HepG2 (cell line): ENCODE results near the gene PIK3C2B. TPM values are rescaled to one million over a fixed set of nuclear protein-coding genes. Genes with fewer than 3 reads are reported as not detected.

Source experiments
- AHR ChIP-seq: IDR thresholded peaks from 2 replicates; pipeline ENCODE4 v1.6.1; 2018; ENCODE audit warnings: missing genetic modification reagents, missing compliant biosample characterization
- AKNA ChIP-seq: sonication (generic); formaldehyde crosslinking; IDR thresholded peaks from 2 replicates; pipeline ENCODE4 v1.4.0; 2020; ENCODE audit warnings: missing genetic modification reagents, borderline replicate concordance
- BRCA1 ChIP-seq: sonication (generic); formaldehyde crosslinking; IDR thresholded peaks from 2 replicates; pipeline ENCODE4 v1.4.0; 2020; ENCODE audit warnings: missing genetic modification reagents
- GATAD1 ChIP-seq: IDR thresholded peaks from 2 replicates; pipeline ENCODE4 v1.6.1; 2016; ENCODE audit warnings: missing genetic modification reagents, missing compliant biosample characterization
- GLMP ChIP-seq: sonication (generic); formaldehyde crosslinking; IDR thresholded peaks from 2 replicates; pipeline ENCODE4 v1.9.0; 2021; ENCODE audit warnings: missing genetic modification reagents, mild to moderate bottlenecking, borderline replicate concordance
- MXD3 ChIP-seq: IDR thresholded peaks from 2 replicates; pipeline ENCODE4 v1.6.1; 2016; ENCODE audit warnings: mild to moderate bottlenecking, missing biosample characterization, missing genetic modification reagents
- NCOA5 ChIP-seq: sonication (generic); formaldehyde crosslinking; IDR thresholded peaks from 2 replicates; pipeline ENCODE4 v1.4.0; 2020; ENCODE audit warnings: missing genetic modification reagents
- POLR2G ChIP-seq: fragments of 200-400 bp; formaldehyde crosslinking; IDR thresholded peaks from 2 replicates; pipeline ENCODE4 v1.6.1; 2018; ENCODE audit warnings: mild to moderate bottlenecking, low read depth, low read length, moderate library complexity
- REXO4 ChIP-seq: sonication (generic); formaldehyde crosslinking; IDR thresholded peaks from 2 replicates; pipeline ENCODE4 v1.8.0; 2022; ENCODE audit warnings: missing genetic modification reagents, mild to moderate bottlenecking, borderline replicate concordance
- SMARCE1 ChIP-seq: fragments of 450-650 bp; IDR thresholded peaks from 2 replicates; pipeline ENCODE4 v1.6.1; 2017; ENCODE audit warnings: borderline replicate concordance
- SOX5 ChIP-seq: IDR thresholded peaks from 2 replicates; pipeline ENCODE4 v1.6.1; 2016; ENCODE audit warnings: borderline replicate concordance
- SP4 ChIP-seq: sonication (generic); formaldehyde crosslinking; IDR thresholded peaks from 2 replicates; pipeline ENCODE4 v1.8.1; 2023; ENCODE audit warnings: mild to moderate bottlenecking, missing genetic modification reagents
- TBP ChIP-seq: sonication (generic); formaldehyde crosslinking; IDR thresholded peaks from 2 replicates; pipeline ENCODE4 v1.5.0; 2020; ENCODE audit warnings: missing genetic modification reagents
- YEATS4 ChIP-seq: sonication (generic); formaldehyde crosslinking; IDR thresholded peaks from 2 replicates; pipeline ENCODE4 v1.4.0; 2020; ENCODE audit warnings: missing genetic modification reagents, borderline replicate concordance
- ZFP91 ChIP-seq: sonication (generic); formaldehyde crosslinking; IDR thresholded peaks from 2 replicates; pipeline ENCODE4 v1.9.0; 2022; ENCODE audit warnings: missing genetic modification reagents, mild to moderate bottlenecking, borderline replicate concordance
- ZNF143 ChIP-seq: sonication (generic); formaldehyde crosslinking; IDR thresholded peaks from 2 replicates; pipeline ENCODE4 v1.4.0; 2020; ENCODE audit warnings: missing genetic modification reagents
- ZNF280B ChIP-seq: sonication (generic); formaldehyde crosslinking; IDR thresholded peaks from 2 replicates; pipeline ENCODE4 v1.5.0; 2020; ENCODE audit warnings: missing genetic modification reagents, mild to moderate bottlenecking, borderline replicate concordance
- ZNF746 ChIP-seq: sonication (generic); formaldehyde crosslinking; IDR thresholded peaks from 2 replicates; pipeline ENCODE4 v1.8.0; 2022; ENCODE audit warnings: mild to moderate bottlenecking, missing genetic modification reagents
- ZNF83 ChIP-seq: sonication (generic); formaldehyde crosslinking; IDR thresholded peaks from 2 replicates; pipeline ENCODE4 v1.4.0; 2020; ENCODE audit warnings: missing genetic modification reagents, mild to moderate bottlenecking, borderline replicate concordance
- polyA plus RNA-seq, 8 experiments: library from polyadenylated mRNA; depleted of rRNA in 3 of 8; stranded (reverse) in 7 of 8; unstranded in 1 of 8; fragments of >200 nt; fragmentation: Illumina TruSeq in 4 of 8; extraction: Trizol in 4 of 8; gene quantifications; 2 replicates each; pipeline versions ENCODE4 v1.2.1 to v1.2.3, GENCODE V29; 2011 to 2016; ENCODE audit warnings: low read depth in 4 of 8, missing spikeins in 1 of 8, mixed read lengths in 1 of 8; ENCODE audit not compliant: insufficient read depth in 1 of 8
- total RNA-seq, 5 experiments: library from RNA; depleted of rRNA; stranded (reverse); fragments of >200 nt; fragmentation: Illumina TruSeq; extraction: Trizol; gene quantifications; 2 replicates each; pipeline ENCODE4 v1.2.3, GENCODE V29; 2016; ENCODE audit warnings: low read depth in 1 of 5

Gene PIK3C2B
- total and polyA plus RNA-seq, 2 of the 13 experiments (the other 11 are each of a cell fraction or from before 2014, with no cell fraction given): 3.4 to 4.5 TPM

GRCh38 chr1:204494281-204495077, at the start of gene PIK3C2B (continued):
- peak; percentile 70 for TF ChIP-seq SOX5 (CRISPR knock-in tag)
- TF ChIP-seq BRCA1: no peak
- TF ChIP-seq GLMP (CRISPR knock-in tag): no peak
- no peak for TF ChIP-seq NCOA5 (CRISPR knock-in tag)
- TF ChIP-seq POLR2G: peak; percentile 62
- no peak; the same call in none of the 2 replicates for TF ChIP-seq SP4 (CRISPR knock-in tag)
- no peak for TF ChIP-seq ZNF143 (CRISPR knock-in tag)
- no peak for TF ChIP-seq REXO4 (CRISPR knock-in tag)
- TF ChIP-seq GATAD1: peak; percentile 39; the same call in 1 of the 2 replicates
- peak; percentile 44; the same call in 1 of the 2 replicates for TF ChIP-seq MXD3
- TF ChIP-seq SMARCE1: no peak
- no peak; the same call in 1 of the 2 replicates for TF ChIP-seq AHR (CRISPR knock-in tag)
- TF ChIP-seq ZNF280B (CRISPR knock-in tag): peak; percentile 84; the same call in 1 of the 2 replicates
- TF ChIP-seq ZNF746: peak; percentile 72; the same call in 1 of the 2 replicates
- TF ChIP-seq AKNA: no peak
- peak; percentile 78 for TF ChIP-seq ZFP91 (CRISPR knock-in tag)
- no peak for TF ChIP-seq TBP (CRISPR knock-in tag)
- no peak for TF ChIP-seq ZNF83 (CRISPR knock-in tag)
- TF ChIP-seq YEATS4 (CRISPR knock-in tag): peak; percentile 79
